Kidney tubule cell (primary cell): ENCODE data around the gene LPAR2.

Source experiments
- DNase-seq: peaks from one replicate; pipeline ENCODE4 v3.0.0-alpha.2; 2018; ENCODE audit warnings: low spot score

LPAR2 gene

DNA sequence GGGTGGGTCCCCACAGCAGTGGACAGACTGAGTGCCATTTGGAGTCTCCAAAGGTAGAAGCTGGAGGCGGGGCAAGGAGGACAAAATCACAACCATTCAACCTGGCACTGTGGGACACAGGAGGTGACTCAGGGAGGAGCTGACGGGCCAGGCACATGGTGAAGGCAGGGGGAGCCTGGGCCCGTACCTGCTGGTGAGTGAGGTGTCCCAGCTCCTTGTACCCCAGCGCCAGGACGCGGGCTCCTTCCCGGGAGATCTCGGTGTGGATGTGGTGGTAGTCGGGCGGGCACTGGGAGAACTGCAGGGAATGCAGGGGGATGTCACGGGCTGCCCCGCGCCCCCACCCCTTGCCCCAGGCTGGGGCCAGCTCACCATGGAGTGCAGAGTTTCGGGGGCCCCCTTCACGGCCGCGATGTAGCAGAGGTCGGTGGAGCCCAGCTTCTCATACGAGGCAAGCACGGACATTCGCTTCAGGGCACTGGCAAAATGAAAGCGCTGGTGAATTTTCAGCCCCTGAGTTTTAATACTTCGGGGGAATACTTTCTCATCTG, 25.7 kb upstream of the LPAR2 start:
- no peak for DNase-seq

DNA sequence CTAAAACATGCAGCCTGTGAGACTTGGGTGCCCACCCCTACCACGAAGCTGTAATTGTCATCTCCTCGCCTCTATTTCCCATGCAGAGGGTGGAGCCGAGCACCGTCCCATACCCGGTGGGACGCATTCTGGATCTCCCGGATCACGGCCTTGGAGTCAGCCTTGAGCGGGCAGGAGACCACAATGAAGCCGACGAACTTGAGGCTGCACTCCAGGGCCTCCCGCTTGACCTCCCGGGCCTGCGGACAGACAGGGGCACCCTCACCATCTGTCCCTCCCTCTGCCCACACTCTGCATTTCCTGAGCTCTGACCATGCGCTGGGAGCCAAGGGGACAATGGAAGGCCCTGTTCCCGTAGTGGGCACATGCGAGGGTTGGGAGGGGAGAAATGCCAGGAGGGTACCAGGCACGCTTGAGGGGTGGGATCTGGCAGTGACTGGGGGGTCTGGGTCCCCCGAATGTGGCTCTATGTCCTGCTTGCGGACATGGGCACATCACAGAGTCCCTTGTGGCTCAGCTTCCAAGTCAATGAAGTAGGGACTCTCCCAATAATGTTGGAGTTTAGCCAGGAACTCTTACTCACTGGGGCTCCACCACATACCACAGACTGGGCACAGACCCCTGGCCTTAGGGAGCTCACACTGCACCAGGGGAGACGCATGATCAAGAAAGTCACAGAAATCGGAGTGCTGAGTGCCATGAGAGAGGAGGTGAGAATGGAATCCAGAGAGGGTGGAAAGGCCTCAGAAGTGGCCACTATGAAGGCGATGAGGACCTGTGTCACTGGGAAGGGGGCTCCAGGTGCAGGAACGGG, 24.7 kb upstream of the LPAR2 start:
- no peak for DNase-seq

DNA sequence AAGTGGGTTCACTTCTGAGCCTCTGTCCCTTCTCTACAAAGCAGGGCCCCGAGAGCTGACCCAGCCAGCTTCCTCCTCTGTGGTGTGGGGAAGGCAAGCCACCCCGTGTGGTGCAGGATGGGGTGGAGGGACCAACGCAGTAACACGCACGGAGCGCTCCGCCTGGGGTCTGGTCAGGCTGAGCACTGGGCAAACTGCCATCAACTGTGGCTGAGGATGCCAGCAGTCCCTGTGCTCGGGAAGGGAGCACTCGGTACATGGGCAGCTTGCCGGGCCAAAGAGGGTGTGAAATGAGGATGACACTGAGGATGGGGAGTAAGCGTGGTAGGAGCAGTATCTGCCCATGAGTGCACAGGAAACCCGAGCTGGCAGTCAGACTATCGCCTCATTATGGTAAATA, 23.1 kb upstream of the LPAR2 start:
- DNase-seq = no peak

DNA sequence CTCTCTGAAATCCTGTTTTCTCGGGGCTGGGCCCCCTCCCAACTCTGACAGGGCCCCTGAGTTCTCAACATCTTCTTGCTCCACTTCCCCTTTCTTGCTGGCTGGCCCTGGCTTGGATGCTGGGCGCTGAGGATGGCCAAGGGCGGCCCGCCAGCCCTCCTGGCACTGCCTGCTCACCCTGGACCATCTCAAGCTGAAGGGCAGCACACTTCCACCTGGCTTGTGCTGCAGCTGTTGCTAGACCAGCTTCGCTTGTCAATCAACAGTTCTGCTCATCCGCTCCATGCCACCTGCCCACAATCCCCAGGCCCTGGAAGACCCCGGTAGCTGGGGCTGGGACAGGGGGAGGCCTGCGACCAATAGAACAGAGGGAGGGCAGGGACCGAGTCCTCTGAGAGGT, 22.3 kb upstream of the LPAR2 start:
- no peak for DNase-seq

DNA sequence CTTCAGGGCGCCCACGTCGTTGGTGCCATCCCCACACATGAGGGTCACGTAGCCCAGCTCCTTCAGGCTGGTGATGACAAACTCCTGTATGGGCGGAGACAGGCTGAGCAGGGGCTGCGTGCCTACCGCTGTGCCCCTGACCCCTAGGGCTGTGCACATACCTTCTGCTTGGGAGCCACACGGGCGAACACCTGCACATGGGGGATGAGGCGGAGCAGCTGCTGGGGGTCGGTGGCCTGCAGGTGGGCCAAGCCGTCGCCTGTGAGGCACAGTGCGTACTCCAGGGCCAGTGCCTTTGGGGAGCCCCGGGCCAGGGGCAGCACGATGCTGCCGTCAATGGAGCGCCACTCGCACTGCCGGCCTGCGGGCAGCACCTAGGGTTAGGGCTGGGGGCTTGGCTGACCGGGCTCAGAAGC, 21.6 kb upstream of the LPAR2 start:
- DNase-seq = no peak

DNA sequence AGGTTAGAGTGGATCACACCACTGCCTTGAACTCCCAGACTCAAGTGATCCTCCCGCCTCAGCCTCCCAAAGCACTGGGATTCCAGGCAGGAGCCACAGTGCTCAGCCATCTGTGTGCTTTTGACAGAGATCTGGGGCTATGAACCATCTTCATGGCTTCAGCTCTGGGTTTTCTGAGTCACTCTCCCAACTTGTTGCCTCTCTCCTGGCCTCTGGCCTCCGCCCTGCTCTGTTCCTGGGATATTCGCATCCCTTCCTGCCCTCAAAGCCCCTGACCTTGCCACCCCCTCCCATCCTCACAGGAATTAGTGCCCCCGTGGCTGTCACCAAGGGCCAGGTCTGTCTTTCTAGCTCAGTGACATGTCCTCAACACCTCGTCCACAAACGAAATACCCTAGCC, 21.1 kb upstream of the LPAR2 start:
- DNase-seq = no peak

DNA sequence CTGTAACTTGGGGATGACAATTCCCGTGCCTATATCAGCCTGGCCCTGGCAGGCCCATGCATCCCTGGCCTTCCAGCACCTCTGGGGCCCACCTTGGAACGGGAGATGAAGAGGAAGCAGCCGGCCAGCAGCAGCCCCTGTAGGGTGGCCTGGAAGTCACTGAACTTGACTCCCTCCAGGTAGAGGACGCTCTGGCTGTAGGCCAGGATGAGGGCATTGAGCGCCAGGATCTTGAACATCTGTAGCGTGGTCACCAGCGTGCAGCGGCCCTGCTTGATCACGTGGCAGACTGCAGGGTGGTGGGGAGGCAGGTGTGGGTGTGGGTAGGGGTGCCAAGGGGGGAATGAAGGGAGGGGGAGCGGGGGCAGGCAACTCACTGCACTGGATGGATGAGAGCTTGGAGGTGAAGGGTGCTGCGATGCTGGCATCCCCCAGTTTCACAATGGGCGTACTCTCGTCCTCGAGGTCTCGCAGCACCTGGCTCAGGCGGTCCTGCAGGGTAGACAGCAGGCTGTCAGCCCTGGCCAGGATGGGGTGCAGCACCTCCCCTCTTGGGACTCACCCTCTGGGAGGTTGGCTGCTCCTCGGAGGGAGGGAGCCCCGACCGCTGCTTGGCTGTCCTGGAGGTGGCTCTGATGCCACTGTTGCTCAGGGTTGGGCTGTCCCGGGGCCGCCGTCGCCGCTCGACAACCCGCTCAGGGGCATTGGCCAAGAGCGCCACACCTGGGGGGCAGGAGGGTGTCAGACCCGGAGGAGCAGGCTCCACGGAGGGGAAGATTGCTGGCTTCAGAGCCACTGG, 19.2 kb upstream of the LPAR2 start:
- no peak for DNase-seq

DNA sequence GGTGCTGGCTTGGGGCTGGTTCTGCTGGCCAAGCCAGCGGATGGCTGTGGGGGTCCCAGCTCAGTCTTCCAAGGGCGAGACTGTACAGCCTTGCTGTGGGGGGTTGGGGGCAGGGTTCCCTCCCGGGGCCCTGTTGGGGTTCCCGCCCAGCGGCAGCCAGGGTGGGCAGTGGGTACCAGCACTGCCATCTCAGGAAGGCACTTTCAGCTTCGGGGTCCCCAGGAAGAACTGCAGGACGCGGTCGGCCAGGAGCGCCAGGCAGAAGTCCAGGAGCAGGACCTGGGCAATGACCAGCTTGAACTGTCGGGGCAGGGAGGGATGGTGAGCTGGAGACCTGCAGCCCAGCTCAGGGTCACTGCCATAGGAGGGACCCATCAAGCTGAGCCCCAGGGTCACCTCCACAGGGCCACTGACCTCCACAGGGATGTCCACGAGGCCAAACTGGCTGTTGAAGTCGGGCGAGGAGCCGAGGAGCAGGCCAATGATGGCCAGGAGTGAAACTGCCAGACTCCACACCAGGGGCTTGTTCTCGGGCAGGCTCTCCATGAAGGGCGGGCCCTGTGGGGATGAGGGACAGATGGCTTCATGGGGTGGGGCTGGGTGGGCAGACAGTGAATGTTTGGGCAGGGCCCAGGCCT, 17.3 kb upstream of the LPAR2 start:
- DNase-seq = no peak

DNA sequence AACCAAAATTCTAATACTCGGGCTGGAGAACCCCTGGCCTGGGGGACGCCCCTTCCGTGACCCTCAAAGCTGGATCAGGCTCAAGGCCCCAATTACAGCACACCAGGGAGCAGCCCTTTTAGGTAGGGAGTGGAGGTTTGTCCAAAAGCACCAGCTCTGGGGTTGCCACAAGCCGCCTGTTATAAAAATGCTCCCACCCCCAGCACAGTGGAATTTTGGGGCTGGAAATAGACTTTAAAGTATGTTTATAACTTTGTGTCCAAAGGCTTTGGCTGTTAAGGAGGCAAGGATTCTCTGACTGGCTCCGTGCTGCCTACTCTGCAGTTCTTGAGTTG, 16.0 kb upstream of the LPAR2 start:
- no peak for DNase-seq

DNA sequence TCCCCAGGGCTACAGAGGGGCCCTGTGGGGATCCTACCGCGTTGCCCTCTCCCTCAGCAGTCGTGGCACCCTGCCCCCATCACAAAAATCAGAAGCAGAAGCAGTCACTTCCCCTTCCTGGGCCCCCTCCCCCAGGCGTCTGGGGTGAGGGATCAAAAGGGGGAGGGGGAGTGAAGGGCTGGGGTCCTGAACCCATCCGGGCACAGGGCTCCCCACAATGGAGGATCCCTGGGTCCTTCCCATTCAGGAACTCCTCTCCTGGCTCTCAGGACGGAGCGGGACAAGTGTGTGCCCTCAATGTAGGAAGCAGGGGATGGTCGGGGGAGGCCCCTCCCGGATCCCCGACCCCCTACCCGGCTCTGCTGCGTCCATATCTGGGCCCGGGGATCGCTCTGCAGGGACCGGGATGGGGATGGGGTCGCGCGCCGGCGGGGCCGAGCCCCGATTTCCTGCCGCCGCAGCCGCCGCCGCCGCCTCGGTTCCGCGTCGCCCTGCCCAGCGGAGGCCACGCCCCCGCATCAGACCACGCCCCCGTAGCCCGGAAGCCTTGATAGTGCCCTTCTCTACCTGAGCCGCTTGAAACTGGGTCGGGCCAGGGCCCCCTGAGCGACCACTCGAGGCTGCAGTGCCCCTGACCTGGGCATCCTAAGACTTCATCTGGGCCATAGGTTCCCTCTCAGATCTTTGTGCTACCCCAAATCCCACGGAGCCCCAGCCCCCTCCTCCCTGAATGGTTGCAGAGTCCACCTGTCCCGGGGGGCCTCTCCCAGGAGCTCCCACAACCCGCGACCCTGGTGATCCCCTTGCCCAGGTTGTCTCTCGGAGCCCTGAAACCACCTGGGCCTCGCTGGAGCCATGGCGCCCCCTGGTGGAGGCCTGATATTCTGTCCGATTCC, 15.4 kb upstream of the LPAR2 start, which contains the start of gene GMIP:
Gene GMIP (minus strand): TSS at position 500 of the 896 bp plus-strand sequence. CDS start 128 bp downstream, at position 372.
- DNase-seq = peak; percentile 70

DNA sequence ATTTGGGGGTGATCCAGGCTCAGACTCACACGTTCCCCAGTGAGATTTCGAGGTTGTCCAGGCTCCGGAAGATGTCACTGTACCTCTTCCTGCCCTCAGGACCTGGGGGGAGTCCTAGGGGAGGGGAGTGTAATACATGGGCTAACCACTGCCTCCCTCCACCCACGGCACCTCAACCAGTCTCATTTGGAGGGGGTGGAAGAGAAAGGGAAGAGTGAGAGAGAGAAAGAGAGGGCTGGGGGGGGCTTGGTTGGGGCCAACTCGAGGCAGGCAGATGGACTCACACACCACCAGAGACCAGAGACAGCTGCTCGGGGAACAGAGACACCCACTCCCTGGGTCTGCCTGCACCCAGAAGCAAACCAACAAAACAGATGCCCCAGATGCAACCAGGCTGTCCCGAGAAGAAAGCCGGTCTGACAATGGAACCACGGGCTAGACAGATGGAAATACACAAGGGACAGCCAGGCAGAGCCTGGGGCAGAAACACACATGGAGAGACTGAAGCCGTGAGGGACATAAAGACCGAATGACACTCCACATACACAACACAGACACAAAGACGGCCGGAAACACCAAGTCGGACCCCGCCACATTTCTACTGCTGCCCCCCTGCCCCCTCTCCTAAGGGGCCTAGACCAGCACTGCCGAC, 14.6 kb upstream of the LPAR2 start:
- no peak for DNase-seq

DNA sequence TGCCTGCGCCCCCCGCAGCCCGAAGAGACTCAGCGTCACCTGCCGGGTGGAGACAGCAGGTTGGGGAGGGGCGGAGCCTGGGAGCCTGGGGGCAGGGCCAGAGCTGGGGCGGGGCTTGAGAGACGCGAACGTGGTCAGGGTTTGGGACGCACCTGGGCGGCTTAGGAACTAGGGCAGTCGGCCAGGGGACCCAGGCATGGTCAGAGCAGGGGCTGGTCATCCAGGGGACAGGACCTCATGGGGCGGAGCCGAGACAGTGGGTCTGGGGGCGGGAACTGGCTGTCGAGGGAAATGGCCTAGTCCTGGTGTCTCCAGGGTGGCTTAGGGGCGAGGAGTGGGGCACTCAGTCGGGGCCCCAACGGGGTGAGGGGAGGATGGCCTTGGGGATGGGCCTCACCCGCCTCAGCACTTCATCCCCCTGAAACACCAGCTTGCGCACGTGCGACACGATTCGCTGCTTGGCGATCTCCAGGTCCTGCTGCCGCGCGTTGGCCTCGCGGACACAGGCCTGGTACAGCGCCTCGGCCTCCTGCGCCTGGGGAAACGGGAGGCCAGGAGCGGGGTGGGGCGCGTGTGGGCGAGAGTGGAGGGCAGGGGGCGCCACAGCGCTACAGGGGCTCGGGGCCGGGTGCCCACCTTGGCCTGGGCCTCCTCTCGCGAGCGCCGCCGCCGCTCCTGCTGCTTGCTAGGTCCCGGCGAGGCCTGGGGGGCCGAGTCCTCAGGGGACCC, 9.7 kb upstream of the LPAR2 start:
- no peak for DNase-seq

DNA sequence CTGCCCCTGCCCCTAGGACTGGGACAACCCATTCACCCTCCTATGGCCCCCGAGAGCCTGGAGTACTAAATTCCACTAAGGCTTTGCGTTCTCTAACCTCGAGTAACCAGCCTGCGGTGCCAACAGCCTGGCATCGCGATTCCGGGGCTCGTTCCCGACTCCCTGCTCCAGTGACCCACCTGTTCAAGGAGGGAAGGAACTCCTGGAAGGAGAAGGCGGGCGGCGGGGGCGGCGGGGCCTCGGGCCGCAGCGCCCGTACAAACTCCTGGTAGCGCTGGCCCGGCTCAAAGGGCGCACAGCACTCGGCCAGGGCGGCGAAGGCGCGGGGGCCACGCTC, 9.1 kb upstream of the LPAR2 start:
- DNase-seq = no peak

DNA sequence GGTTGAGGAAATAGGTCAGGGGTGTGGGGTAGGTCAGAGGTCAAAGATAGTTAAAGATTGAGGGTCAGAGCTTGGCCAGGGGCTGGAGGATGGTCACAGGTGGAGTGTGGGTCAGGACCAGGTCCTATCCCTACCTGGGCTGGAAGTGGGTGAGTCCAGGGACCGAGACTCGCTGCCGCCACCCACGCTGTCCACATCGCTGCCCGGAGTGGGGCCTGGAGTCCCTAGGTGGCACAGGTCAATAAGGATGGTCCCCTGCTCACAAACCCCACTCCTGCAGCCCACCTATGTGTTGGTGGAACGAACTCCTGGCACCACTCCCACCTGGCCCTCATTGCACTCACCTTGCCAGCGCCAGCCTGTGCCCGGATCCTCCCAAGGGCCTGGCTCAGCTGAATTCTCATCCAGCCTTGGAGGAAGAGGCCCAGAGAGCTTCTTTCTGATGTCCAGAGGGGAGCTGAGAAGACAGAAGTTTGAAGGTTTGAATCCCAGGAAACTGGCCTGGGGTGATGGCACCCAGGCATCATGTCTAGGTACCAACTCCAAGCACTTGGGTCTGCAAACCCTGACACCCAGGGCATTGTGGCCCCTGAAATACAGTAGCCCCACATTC, 8.7 kb upstream of the LPAR2 start:
- no peak for DNase-seq

DNA sequence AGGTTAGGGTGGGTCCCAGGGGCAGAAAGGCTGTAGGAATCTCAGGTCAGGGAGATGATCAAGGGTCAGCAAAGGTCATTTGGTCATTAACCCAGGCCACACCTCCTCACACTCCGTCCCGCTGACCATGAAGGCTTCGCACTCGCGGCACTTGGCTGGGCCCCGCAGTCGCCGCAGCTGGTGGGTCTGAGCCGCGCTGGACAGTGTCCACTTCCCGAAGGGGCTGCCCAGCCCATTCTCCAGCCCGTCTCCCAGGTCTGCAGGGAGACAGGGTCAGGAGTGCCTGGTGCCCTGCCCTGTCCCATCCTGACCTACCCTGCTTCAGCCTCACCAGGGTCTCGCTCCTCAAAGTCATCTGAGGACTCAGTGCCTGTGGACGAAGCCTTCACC, 7.3 kb upstream of the LPAR2 start:
- no peak for DNase-seq

DNA sequence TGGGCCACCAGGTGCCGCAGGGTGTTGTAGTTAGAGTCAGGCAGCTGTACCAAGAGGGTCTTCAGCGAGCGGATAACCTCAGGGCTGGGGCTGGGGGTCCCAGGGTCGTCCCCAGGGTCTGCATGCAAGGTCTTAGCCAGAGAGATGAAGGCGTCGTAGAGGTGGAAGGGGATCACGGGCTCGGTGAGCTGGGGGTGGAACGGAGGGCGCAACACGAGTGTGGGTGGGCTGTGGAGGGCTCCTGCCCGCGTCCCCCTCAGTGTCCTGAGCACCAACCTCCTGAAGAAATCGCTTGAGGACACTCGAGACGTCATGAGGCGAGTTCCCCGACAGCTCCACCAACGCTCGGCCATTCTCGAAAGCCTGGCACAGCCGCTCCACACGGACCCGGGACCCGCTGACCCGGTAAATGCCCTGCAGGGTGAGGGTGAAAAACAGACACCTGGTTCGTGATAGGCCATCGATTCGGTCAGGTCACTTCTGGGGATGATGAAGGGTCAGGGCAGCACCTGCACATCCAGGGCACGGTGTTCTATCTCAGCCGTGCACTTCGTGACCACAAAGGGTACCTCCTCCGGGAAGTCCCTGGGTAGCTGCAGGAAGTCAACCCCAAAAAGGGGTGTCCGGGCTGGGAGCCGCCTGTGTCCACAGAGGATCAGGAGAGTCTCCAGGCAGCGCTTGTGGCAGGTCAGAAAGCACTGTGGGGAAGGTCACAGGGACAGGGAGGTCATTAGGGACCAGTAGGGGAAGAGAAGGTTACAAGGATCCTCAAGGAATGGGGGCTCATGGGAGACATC, 6.7 kb upstream of the LPAR2 start:
- DNase-seq = no peak

DNA sequence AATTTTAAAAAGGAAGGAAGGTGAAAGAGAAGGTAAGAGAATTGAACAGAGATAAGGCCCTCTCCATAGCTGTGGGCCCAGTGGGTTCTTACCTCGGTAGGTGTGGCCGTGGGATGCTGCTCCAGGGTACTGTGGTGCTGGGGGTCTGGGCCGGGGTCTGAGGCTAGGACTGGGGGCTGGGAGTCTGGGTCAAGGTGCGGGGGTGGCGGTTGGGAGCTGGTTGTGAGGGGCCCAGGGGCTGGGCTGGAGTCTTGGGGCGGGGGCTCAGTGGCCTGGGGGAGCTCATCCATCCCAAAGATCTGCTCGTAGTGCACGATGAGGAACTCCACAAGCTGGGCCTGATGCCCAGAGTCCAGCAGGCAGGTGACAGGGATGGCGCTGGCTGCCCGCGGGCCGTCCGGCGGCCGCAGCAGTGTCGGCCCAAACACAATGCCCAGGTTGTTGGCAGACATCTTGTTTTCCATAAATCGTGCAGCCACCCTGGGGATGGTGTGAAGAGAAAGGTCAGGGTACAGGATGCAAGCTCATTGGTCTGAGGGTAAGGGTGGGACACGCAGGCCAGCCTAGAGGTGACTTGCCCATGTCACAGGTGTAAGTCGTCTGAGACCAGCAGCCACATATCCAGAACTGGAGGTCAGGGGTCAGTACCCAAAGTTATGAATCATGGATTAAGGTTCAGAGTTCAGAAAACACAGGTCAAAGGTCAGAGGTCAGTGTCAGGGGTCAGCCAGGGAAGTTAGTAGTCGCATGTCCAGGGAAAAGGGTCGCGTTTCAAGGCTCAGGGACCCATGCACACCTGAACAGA, 5.9 kb upstream of the LPAR2 start:
- no peak for DNase-seq

DNA sequence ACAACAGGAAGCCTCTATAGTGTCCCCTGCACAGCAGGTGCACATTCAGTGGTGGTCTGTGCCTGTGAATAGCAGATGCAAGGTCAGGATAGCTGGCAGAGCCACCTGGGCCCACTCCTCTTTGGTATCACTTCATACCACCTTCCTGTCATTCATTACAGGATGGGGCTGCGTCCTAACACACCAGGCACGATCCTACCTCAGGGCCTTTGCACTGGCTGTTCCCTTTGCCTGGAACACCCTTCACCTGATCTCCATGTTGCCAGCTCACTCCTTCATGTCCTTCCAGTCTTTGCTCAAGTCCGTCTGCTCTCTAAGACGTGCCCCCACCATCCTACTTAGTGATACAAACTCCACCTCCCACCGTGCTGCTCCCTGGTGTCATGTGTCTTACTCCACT, 4.6 kb upstream of the LPAR2 start:
- no peak for DNase-seq

DNA sequence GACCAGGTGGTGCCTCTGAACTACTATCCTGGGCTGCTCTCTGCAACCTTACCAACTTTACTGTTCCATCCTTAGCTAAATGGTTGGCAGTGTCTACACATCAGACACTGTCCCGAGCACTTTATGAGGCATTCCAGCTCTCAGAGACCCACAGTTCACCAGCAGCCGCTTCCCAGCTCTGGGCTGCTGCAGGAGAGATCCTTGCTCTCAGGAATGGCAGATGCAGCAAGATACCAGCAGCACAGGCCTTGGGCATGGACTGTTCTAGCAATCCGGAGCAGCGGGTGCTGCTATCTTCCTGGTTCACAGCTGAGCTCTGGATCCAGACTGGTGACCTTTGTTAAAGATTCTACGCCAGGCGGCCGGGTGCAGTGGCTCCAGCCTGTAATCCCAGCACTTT, 3.3 kb upstream of the LPAR2 start:
- DNase-seq = no peak
